GM21825 (cell line): ENCODE measurements around the gene MED14.

ENCODE experiments used
- ATAC-seq: cut with Tn5 transposase; IDR thresholded peaks from one replicate; pipeline ENCODE4 v1.9.1; 2021; ENCODE audit warnings: mild to moderate bottlenecking, moderate library complexity; ENCODE audit not compliant: unreplicated experiment

Gene MED14

GRCh38 chrX:40615976-40616375 lies 119.4 kb downstream of the MED14 start:
- ATAC-seq: no peak

- ATAC-seq: no peak
These were observed 122.8 kb downstream of the MED14 start for GRCh38 chrX:40612511-40612910.

- no peak for ATAC-seq
These were observed 128.0 kb downstream of the MED14 start for GRCh38 chrX:40607381-40607780.

GRCh38 chrX:40603446-40603845 lies 131.9 kb downstream of the MED14 start:
- no peak for ATAC-seq
